Stimulated activated effector memory CD8-positive, alpha-beta T cell treated with anti-CD3 and anti-CD28 coated beads, Interleukin-12 subunit alpha, Interleukin-12 subunit beta, amount 100 ng/mL, for 72 hours (primary cell): Measurements from ENCODE around the gene MYO18B.
A peak's percentile ranks its signal among the peaks of the same experiment; 100 is the strongest.

ENCODE experiments used
- ATAC-seq: fragments of 150-1000 bp; cut with Tn5 transposase; 2 replicates; pipeline ENCODE4 v1.10.0; 2021
- DNase-seq, 2 donors: peaks; one replicate each; pipeline ENCODE4 v3.0.0; 2021 to 2022; ENCODE audit warnings: low spot score in 2 of 2
- H3K27ac Mint-ChIP-seq: one replicate; pipeline ENCODE4 v1.8.0; 2022; ENCODE audit warnings: mild to moderate bottlenecking, mixed read lengths
- H3K36me3 Mint-ChIP-seq: one replicate; pipeline ENCODE4 v1.8.0; 2022; ENCODE audit warnings: mild to moderate bottlenecking, mixed read lengths
- H3K4me1 Mint-ChIP-seq: one replicate; pipeline ENCODE4 v1.8.0; 2022; ENCODE audit warnings: mixed read lengths
- H3K4me3 Mint-ChIP-seq: one replicate; pipeline ENCODE4 v1.8.0; 2022; ENCODE audit warnings: mild to moderate bottlenecking, mixed read lengths
- H3K9me3 Mint-ChIP-seq: one replicate; pipeline ENCODE4 v1.8.0; 2022; ENCODE audit warnings: mixed read lengths

MYO18B gene

DNA sequence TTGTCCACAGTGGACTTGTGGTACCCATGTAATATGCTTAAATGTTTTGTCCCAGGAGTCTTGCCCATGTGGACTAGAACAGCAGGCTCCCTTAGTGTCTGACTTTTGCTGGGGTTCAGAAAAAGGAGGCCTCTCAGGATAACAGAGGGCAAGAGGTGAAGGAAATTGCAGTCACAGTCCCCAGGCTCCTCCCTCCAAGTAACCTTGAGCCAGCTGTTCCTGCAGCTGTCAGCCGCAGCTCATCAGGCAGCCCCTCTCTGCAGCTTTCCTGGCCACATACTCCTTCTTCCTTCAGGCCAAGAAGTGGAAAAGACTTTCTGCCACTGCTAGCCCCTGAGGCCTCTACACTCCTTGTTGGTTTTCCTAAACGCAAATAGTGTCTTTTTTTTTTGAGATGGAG lies 6.3 kb upstream of the MYO18B start:
- no peaks in the 10 kb centered on the region for H3K9me3 Mint-ChIP-seq
- H3K36me3 Mint-ChIP-seq = peaks cover 7% of the 10 kb centered on the region
- peak overlapping the region; percentile 96 for H3K27ac Mint-ChIP-seq
- H3K4me3 Mint-ChIP-seq = peak overlapping the region; percentile 56
- peaks cover 38% of the 10 kb centered on the region for H3K4me1 Mint-ChIP-seq
- DNase-seq = no peak
- no peak for ATAC-seq

DNA sequence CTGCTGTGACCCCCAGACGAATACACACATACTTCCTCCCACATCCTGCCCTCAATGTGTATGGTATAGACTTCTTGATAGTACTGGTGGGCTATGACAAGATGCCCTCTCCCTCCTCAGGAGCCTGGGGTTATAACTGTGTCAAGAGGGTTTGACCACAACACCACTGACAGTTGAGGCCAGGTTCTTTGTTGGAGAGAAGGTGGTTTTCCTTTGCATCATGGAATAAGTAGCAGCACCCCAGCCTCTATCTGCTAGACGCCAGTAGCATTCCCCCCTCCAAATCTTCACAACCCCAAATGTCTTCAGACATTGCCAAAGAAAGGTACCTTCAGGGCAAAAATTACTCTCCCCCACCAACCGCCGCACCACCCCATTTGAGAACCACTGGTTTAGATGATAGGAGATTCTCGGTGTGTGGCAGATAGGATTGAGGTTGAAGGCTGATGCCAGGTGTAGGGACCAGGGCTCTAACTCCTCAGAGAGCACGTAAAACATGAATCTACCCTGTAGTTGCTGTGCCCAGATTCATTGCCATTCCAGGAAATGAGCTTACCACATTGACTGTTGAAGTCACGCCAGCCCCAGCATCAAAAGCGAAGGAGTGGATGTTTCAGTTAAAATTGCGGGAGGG lies 5.5 kb upstream of the MYO18B start:
- H3K36me3 Mint-ChIP-seq = peaks cover 7% of the 10 kb centered on the region
- H3K4me1 Mint-ChIP-seq = peaks cover 38% of the 10 kb centered on the region
- no peaks in the 10 kb centered on the region for H3K9me3 Mint-ChIP-seq
- DNase-seq (peak in 1 of 2 donors; percentile 77), ATAC-seq (peak; percentile 88)
- peak overlapping the region; percentile 96 for H3K27ac Mint-ChIP-seq
- H3K4me3 Mint-ChIP-seq = peak overlapping the region; percentile 56

DNA sequence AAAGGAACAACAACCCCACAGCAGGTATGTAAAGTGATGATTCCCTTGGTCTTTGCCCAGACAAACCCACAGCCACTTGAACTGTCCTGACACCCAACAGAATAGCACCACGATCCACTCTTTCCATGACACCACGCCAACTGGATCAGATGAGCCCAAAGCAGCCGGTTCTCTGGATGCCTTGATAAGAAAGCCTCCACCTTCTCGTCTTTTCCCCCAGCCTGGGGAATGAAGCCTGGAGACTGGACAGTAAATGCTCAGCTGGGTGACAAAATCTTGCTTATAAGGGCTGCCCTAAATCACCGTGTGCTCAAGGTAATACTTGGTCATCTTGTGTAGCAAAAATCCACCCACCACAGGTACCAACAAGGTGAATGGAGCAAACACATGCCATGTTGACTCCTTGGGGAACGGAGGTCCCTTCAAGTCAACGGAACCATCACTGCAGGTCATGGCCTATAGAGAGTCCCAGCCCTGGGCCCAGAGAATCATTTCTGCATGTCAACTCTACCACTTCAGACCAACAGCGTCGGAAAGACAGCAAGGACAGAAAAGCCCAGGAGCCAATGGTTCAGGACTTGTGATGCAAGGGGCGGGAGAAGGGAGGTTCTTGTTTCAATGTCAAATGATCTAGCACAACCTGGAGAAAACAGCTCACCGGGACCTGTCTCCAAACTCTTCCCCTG lies 2.2 kb upstream of the MYO18B start:
- H3K4me1 Mint-ChIP-seq = peaks cover 29% of the 10 kb centered on the region
- peaks cover 7% of the 10 kb centered on the region for H3K36me3 Mint-ChIP-seq
- no peaks in the 10 kb centered on the region for H3K9me3 Mint-ChIP-seq
- ATAC-seq (no peak), DNase-seq (no peak)
- no peak overlapping the region for H3K27ac Mint-ChIP-seq
- no peak overlapping the region for H3K4me3 Mint-ChIP-seq

DNA sequence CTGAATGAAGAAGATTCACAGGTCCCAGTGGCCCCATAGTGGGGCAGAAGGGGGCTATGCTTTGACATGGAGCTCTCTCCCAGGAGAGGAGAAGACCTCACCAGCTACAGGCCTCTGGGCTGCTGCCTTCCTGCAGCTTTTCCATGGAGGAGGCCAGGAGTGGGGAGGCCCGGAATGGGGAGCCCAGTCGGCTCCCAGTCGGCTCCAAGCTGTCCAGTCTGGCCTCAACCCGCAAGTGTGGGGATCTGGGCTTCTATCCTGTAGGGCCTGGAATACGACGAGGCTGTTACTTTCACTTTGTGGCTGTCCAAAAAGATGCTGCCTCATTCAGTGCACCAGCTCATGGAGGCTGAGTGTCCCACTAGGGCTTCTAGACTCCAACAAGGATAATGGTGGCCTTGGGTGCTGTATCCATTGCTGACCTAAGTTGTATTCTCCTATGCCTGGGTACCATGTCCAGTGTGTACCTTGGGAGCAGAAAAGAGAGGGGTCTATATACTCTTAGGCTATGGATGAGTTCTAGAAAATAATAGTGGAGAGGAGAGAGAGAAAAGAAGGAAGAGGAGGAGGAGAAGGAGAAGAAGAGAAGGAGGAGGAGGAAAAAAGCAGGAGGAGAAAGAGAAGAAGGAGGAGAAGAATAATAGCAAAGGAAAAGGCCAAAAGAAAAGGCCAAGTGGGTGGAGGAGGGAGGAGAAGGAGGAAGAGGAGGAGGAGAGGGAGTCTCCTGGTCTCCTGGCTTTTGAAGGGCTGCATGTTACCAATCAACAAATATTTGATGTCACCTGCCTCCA lies 1.1 kb downstream of the MYO18B start:
- Mint-ChIP-seq H3K36me3 (no peaks in the 10 kb centered on the region), H3K4me3 (no peak overlapping the region), H3K27ac (peak overlapping the region; percentile 73), H3K4me1 (peaks cover 26% of the 10 kb centered on the region), H3K9me3 (no peaks in the 10 kb centered on the region)
- no peak for ATAC-seq
- DNase-seq = no peak

DNA sequence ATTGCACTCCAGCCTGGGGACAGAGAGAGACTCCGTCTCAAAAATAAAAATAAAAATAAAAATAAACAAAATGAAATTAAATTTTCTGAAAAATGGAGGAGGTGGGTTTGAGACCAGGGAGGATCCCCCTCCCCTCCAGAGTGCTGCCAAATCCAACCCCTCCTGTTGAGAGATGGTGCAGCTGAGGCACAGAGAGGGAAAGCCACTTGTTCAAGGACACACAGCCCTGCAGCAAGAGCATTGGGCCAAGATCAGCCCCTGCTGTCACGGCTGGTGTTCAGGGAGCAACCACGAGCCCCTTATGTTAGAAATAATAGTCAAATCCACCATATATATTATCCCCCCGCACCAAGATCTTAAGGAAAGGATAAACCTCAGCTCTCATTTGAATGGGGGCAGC lies 2.7 kb downstream of the MYO18B start:
- H3K4me3 Mint-ChIP-seq = no peak overlapping the region
- ATAC-seq (no peak), DNase-seq (no peak)
- H3K27ac Mint-ChIP-seq = no peak overlapping the region
- H3K9me3 Mint-ChIP-seq = no peaks in the 10 kb centered on the region
- H3K36me3 Mint-ChIP-seq = peaks cover under 1% of the 10 kb centered on the region
- H3K4me1 Mint-ChIP-seq = peaks cover 34% of the 10 kb centered on the region

DNA sequence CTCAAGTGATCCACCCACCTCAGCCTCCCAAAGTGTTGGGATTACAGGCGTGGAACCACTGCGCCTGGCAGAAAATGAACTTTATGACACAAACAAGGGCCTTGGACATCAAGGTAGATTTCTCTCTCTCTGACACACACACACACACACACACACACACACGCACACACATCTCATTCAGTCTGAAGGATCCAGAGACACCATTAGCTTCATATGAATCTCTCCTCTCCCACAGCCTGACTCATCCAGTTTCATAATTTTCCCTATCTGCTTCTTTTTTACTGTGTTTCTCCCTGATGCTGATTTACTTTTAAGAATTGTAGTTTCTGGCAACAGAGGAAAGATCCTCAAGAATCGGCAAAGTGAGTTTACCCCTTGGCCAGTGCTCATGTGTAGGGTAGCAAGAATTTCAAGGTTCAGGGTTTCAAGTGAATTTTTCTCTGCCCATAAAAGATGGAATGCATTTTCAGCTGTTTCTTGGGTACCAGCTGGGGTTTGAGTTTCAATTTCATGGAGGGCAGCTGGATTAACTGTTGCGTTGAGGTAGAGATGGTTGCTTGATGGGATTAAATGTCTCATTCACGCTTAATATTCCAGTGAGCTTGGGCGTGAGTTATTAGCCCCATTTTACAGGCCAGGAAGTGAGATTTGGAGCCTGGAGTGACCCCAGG lies 3.5 kb downstream of the MYO18B start:
- ATAC-seq (no peak), DNase-seq (no peak)
- H3K4me3 Mint-ChIP-seq = no peak overlapping the region
- H3K9me3 Mint-ChIP-seq = no peaks in the 10 kb centered on the region
- peaks cover 5% of the 10 kb centered on the region for H3K36me3 Mint-ChIP-seq
- H3K27ac Mint-ChIP-seq = no peak overlapping the region
- H3K4me1 Mint-ChIP-seq = peaks cover 42% of the 10 kb centered on the region

DNA sequence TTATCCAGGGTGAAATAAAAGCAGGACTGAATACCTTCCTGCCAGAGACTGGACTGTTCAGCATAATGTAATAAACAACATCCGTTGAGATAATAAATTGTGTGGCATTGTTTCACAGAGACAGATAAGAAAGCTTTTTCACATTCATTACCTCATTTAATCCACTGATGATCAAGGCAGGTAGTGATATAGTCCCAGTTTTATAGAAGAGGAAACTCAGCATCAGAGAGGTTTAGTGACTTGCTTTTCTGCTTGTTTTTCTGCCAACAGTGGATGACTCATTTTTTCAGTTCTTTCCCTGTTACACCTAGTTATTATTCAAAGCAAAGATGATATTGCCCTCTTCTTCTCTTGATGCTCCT lies 4.0 kb downstream of the MYO18B start:
- Mint-ChIP-seq H3K4me1 (peaks cover 45% of the 10 kb centered on the region), H3K27ac (peak overlapping the region; percentile 33), H3K36me3 (peaks cover 5% of the 10 kb centered on the region), H3K4me3 (no peak overlapping the region), H3K9me3 (no peaks in the 10 kb centered on the region)
- ATAC-seq (no peak), DNase-seq (no peak)

DNA sequence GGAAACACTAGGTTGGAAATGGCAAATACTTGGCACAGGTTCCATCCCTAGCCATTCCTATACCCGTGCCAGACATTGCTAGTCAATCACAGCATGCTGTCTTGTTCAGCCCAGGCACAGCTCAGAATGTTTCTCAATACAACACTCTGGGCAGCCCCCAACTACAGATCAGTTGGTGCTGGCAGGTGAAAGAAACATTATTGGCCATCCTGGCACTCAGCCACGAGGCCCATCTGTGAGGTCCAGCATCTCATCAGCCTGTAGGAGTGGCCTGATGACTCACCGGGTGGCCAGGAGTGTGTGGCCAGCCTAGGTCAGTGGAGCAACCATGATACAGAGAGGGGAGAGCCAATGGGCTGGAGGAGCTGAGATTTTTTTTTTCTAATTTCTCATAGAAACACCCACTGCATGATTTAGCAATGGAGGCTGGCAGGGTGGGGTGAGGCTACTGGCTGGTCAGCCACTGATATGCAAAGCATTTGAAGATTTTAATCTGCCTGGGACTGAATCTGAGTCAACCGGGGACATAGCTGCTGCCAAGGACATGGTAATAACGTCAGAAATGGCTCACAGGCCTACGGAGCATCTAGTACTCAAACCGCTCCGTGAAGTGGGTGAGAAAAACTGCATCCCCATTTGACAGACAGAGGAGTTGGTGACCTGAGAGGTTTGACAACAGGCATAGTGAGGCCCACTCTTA lies 5.4 kb downstream of the MYO18B start:
- no peak overlapping the region for H3K4me3 Mint-ChIP-seq
- H3K36me3 Mint-ChIP-seq = peaks cover 5% of the 10 kb centered on the region
- ATAC-seq (no peak), DNase-seq (no peak)
- peak overlapping the region; percentile 98 for H3K27ac Mint-ChIP-seq
- H3K9me3 Mint-ChIP-seq = no peaks in the 10 kb centered on the region
- peaks cover 53% of the 10 kb centered on the region for H3K4me1 Mint-ChIP-seq

DNA sequence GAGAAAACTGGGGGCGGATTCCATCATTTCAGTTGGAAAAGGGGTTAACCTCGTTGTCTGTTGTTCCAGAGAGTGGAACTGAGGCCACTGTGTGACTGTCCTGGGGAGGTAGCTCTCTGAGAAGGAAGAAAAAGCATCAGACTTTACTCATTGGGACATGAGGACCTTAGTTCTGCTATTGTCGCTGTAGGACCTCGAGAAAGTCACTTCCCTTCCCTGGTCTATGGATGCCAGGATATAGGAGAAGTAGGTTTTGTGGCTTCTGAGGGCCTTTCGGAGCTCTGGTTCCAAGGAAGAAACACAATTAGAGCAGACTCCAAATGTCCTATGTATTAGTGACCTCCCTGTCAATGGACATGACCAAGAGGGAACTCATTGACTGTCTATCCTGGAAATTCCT lies 6.2 kb downstream of the MYO18B start:
- H3K4me3 Mint-ChIP-seq = no peak overlapping the region
- peaks cover 53% of the 10 kb centered on the region for H3K4me1 Mint-ChIP-seq
- ATAC-seq (no peak), DNase-seq (no peak)
- H3K9me3 Mint-ChIP-seq = no peaks in the 10 kb centered on the region
- peaks cover 5% of the 10 kb centered on the region for H3K36me3 Mint-ChIP-seq
- H3K27ac Mint-ChIP-seq = peak overlapping the region; percentile 98

DNA sequence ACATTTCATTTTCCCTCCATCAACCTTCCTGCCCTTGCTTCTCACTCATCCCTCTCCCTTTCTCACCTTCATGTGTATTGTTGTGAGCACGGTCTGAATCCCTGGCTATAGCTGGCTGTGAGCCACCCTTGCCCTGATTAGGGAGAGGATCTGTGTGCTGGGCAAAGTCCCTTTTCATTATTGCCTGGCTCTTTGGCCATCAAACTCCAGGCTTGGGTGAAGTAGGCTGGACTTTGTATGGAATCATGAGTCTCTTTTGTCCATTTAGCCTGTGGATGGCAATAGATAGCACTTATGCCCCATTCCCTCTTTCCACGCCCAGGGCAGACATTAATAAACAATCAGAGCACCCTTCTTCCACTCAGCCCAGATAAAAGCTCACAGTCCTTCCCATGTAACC lies 6.7 kb downstream of the MYO18B start:
- ATAC-seq = no peak
- Mint-ChIP-seq H3K4me3 (peak overlapping the region; percentile 72), H3K4me1 (peaks cover 53% of the 10 kb centered on the region), H3K9me3 (no peaks in the 10 kb centered on the region), H3K27ac (peak overlapping the region; percentile 98), H3K36me3 (peaks cover 5% of the 10 kb centered on the region)
- no peak for DNase-seq

DNA sequence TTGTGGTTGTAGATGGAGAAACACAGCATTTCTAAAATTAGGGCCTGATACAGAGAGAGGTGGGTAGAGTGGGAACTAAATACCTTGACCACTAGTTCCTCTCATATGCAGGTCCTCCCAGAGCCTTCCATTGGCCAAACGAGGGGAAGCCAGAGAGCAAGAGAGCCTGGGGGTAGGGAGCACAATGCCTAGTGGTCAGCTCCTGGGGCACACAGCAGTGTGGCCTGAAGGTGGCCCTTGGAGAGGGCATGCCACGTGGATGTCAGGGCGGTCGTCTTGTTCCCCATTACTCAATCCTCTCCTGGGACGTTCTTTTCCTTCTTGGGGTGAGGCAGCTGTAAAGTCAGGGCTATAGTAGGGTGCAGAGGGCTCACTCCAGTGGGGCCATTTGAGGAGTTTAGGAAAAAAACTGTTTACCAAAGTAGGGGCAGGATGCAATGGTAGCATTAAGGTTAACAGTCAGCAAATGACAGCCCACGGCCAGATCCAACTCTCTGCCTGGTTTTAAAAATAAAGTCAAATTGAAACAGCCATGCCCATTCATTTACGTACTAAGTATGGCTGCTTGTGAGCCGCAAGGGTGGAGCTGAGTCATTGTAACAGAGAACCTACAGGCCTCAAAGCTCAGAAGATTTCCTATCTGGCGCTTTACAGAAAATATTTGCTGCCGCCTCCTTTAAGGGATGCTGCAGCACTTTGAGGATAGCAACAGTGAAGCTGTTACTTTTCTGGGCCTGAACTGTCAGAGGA lies 7.6 kb downstream of the MYO18B start:
- ATAC-seq (peak; percentile 96), DNase-seq (peak in 1 of 2 donors; percentile 66)
- H3K27ac Mint-ChIP-seq = peak overlapping the region; percentile 98
- peaks cover 53% of the 10 kb centered on the region for H3K4me1 Mint-ChIP-seq
- H3K4me3 Mint-ChIP-seq = peak overlapping the region; percentile 72
- H3K36me3 Mint-ChIP-seq = peaks cover 5% of the 10 kb centered on the region
- H3K9me3 Mint-ChIP-seq = no peaks in the 10 kb centered on the region

DNA sequence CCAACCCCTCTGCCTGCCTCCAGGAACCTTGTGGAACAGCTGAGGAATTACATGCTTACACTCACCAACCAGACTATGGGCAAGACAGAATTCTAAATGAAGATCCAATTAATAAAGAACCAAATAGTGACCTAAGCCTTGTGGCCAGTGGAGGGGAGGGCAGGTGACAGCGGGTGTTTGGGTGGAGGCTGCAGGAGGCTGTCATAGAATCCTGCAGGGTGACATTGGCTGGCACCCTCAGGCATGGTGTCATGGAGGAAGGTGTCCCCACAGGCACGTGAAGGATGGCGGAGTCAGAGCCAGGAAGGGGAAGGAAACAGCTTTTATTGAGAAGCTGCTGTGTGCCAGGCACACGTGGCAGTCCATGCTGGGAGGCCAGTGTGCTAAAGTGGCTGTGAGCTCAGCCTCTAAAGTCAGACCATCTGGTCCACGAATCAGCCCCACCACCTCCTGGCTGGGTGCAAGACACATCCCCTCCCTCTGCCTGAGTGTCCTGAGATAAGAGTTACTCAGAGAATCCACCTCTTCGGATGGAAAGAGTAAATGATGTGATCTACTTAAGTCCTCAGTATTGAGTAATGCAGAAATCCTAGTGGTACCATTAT lies 8.7 kb downstream of the MYO18B start:
- ATAC-seq (no peak), DNase-seq (no peak)
- Mint-ChIP-seq H3K36me3 (peaks cover 5% of the 10 kb centered on the region), H3K9me3 (no peaks in the 10 kb centered on the region), H3K4me1 (peaks cover 47% of the 10 kb centered on the region), H3K27ac (peak overlapping the region; percentile 98), H3K4me3 (peak overlapping the region; percentile 72)

DNA sequence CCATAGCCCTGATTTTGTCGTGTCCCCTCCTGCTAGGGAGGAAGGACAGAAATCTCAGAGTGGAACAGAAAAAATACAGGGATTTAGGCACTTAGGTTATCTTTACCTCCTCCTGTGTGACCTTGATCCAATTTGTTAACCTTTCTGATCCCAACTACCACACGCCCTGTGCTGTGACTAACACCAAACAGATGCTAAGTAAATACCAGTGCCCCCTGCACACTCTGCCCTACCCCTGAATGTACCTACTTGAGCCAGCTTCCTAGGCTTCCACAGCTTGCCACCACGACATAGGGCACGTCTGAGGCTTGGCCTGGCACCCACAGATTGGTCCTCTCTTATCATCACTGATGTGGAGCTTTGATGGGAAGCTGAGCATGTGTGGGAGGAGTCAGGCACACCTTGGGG lies 9.2 kb downstream of the MYO18B start:
- Mint-ChIP-seq H3K36me3 (peaks cover 5% of the 10 kb centered on the region), H3K4me1 (peaks cover 43% of the 10 kb centered on the region), H3K4me3 (peak overlapping the region; percentile 72), H3K9me3 (no peaks in the 10 kb centered on the region), H3K27ac (peak overlapping the region; percentile 98)
- DNase-seq = no peak
- ATAC-seq = no peak

DNA sequence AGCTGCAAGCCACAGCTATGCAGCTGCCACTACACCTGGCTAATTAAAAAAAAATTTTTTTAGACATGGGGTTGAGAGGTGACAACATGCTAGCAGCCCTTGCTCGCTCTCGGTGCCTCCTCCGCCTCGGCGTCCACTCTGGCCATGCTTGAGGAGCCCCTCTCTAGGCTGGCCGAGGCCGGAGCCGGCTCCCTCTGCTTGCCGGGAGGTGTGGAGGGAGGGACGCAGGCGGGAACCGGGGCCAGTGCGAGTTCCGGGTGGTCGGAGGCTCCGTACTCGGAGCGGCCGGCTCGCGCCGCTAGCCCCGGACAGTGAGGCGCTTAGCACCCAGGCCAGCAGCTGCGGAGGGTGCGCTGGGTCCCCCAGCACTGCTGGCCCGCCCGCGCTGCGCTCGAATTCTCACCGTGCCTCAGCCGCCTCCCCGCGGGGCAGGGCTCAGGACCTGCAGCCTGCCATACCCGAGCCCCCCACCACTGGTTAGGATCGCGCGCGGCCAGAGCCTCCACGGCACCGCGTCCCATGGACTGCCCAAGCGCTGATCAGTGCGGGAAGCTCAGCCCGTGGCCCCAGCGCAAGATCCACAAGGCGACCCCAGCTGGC lies 10.7 kb downstream of the MYO18B start:
- H3K36me3 Mint-ChIP-seq = peaks cover 5% of the 10 kb centered on the region
- no peak overlapping the region for H3K4me3 Mint-ChIP-seq
- ATAC-seq (no peak), DNase-seq (no peak)
- no peak overlapping the region for H3K27ac Mint-ChIP-seq
- no peaks in the 10 kb centered on the region for H3K9me3 Mint-ChIP-seq
- peaks cover 34% of the 10 kb centered on the region for H3K4me1 Mint-ChIP-seq
